A673 (cell line): Measurements from ENCODE around the gene SEMA4C.

Experiments used
- CTCF ChIP-seq: fragments of 300-800, 200-600 bp; sonication (generic); conservative IDR thresholded peaks from 2 replicates; pipeline ENCODE4 v1.5.1; 2017; ENCODE audit warnings: low read depth, mild to moderate bottlenecking, antibody characterized with exemption, low read length, moderate library complexity, mixed read lengths
- EZH2 ChIP-seq: fragments of 200-600 bp; sonication (generic); IDR thresholded peaks from 2 replicates; pipeline ENCODE4 v1.6.1; 2017; ENCODE audit warnings: borderline replicate concordance, low read depth, mild to moderate bottlenecking, mixed read lengths, antibody characterized with exemption, low read length; ENCODE audit not compliant: poor library complexity, severe bottlenecking

- no peak for TF ChIP-seq EZH2
- no peak for TF ChIP-seq CTCF
Observed at GRCh38 chr2:96825057-96825456, 44.8 kb downstream of the SEMA4C start.
